Skeletal muscle tissue (tissue), 4 donors: ENCODE results near the gene USF2. TPM values are rescaled to one million over a fixed set of nuclear protein-coding genes. Genes with fewer than 3 reads are reported as not detected.

Source experiments
- H3K27ac ChIP-seq: one replicate; pipeline ENCODE4 v1.7.0; 2013; ENCODE audit warnings: mild to moderate bottlenecking, low read depth, low read length, inconsistent platforms
- H3K27me3 ChIP-seq, 3 donors: one replicate each; pipeline ENCODE4 v1.7.0; 2013; ENCODE audit warnings: low read length in 3 of 3; ENCODE audit not compliant: control insufficient read depth in 3 of 3, insufficient read depth in 3 of 3
- H3K36me3 ChIP-seq, 3 donors: one replicate each; pipeline ENCODE4 v1.7.0; 2013; ENCODE audit warnings: low read length in 3 of 3; ENCODE audit not compliant: control insufficient read depth in 3 of 3, insufficient read depth in 3 of 3
- H3K4me1 ChIP-seq, 3 donors: one replicate each; pipeline ENCODE4 v1.7.0; 2013; ENCODE audit warnings: low read length in 3 of 3, mild to moderate bottlenecking in 3 of 3; ENCODE audit not compliant: control insufficient read depth in 3 of 3, insufficient read depth in 3 of 3
- H3K4me3 ChIP-seq, 3 donors: one replicate each; pipeline ENCODE4 v1.7.0; 2013; ENCODE audit warnings: low read length in 3 of 3
- H3K9ac ChIP-seq, 3 donors: one replicate each; pipeline ENCODE4 v1.7.0; 2013; ENCODE audit warnings: low read length in 3 of 3, mild to moderate bottlenecking in 3 of 3, moderate library complexity in 2 of 3, low read depth in 1 of 3
- H3K9me3 ChIP-seq, 3 donors: one replicate each; pipeline ENCODE4 v1.7.0; 2013; ENCODE audit warnings: low read length in 3 of 3; ENCODE audit not compliant: control insufficient read depth in 3 of 3
- total RNA-seq: library from RNA; depleted of rRNA; stranded (reverse); fragments of >200 nt; gene quantifications from one replicate; pipeline ENCODE4 v1.2.3, GENCODE V29; 2014
- donor health status: Osteomylitis.

Gene USF2
- total RNA-seq, 1 donor from 2014 or later = 24.5 TPM

- Histone ChIP-seq H3K27me3 (no peaks in the 10 kb centered on the region), H3K36me3 (peaks cover 9 to 10% (median 10%) of the 10 kb centered on the region in 3 donors), H3K4me3 (no peak overlapping the region), H3K9me3 (no peaks in the 10 kb centered on the region), H3K27ac (peak overlapping the region; percentile 12), H3K4me1 (peaks cover 43 to 59% (median 43%) of the 10 kb centered on the region in 3 donors), H3K9ac (peak overlapping the region in 1 of 3 donors; percentile 96)
Measured at GRCh38 chr19:35265900-35266519, 2.8 kb upstream of the USF2 start.

GRCh38 chr19:35266520-35267352 is 2.0 kb upstream of the USF2 start:
- H3K27ac ChIP-seq = peak overlapping the region; percentile 91
- H3K27me3 ChIP-seq = no peaks in the 10 kb centered on the region
- peak overlapping the region; percentile 91 to 96 (median 95) for H3K9ac ChIP-seq
- H3K4me1 ChIP-seq = peaks cover 39 to 60% (median 45%) of the 10 kb centered on the region in 3 donors
- H3K36me3 ChIP-seq = peaks cover 17 to 18% (median 17%) of the 10 kb centered on the region in 3 donors
- H3K9me3 ChIP-seq = no peaks in the 10 kb centered on the region
- H3K4me3 ChIP-seq = peak overlapping the region; percentile 85 to 87 (median 86)

GRCh38 chr19:35267353-35267817 is 1.4 kb upstream of the USF2 start:
- peak overlapping the region; percentile 91 to 96 (median 95) for H3K9ac ChIP-seq
- H3K4me3 ChIP-seq = peak overlapping the region; percentile 85 to 87 (median 86)
- H3K27me3 ChIP-seq = no peaks in the 10 kb centered on the region
- H3K36me3 ChIP-seq = peaks cover 23 to 24% (median 24%) of the 10 kb centered on the region in 3 donors
- peak overlapping the region; percentile 91 for H3K27ac ChIP-seq
- H3K9me3 ChIP-seq = no peaks in the 10 kb centered on the region
- peaks cover 32 to 54% (median 40%) of the 10 kb centered on the region in 3 donors for H3K4me1 ChIP-seq

DNA sequence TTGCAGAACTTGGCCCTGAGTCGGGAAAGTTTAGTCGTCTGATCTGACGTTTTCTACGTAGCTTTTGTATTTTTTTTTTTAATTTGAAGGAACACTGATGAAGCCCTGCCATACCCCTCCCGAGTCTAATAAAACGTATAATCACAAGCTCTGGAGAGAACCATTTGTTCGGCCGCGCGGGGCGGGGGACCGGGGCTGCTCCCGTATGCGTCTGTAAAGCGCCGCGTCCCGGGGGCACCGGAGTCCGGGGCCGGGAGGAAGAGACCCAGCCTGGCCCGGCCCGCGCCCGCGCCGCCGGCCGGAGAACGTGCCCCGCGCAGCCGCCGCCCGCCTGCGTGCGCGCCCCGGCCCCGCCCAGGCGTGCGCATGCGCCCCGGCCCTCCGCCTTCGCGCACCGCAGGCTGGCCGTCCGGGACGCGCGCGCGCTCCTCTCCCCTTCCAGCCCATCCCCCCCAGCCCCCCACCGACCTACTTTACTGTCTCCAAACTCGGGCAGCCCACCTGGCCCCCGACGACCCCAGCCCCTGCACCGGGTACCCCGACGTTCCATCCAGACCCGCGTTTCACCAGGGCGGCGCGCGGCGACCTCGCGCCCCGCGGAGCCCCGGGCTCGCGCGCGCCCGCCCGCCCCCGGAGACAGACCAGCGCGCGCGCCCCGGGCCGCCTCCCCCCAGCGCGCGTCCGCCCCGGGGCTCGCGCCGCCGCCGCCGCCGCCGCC is 785 bp upstream of the USF2 start:
- H3K27ac ChIP-seq = peak overlapping the region; percentile 91
- H3K36me3 ChIP-seq = peaks cover 27 to 28% (median 27%) of the 10 kb centered on the region in 3 donors
- H3K9me3 ChIP-seq = no peaks in the 10 kb centered on the region
- peak overlapping the region; percentile 85 to 87 (median 86) for H3K4me3 ChIP-seq
- peak overlapping the region; percentile 91 to 96 (median 95) for H3K9ac ChIP-seq
- peaks cover 29 to 51% (median 37%) of the 10 kb centered on the region in 3 donors for H3K4me1 ChIP-seq
- no peaks in the 10 kb centered on the region for H3K27me3 ChIP-seq

GRCh38 chr19:35269438-35270117 is 816 bp downstream of the USF2 start:
- Histone ChIP-seq H3K9me3 (no peaks in the 10 kb centered on the region), H3K27ac (peak overlapping the region; percentile 52), H3K4me1 (peaks cover 23 to 44% (median 37%) of the 10 kb centered on the region in 3 donors), H3K36me3 (peaks cover 38 to 42% (median 42%) of the 10 kb centered on the region in 3 donors), H3K9ac (peak overlapping the region; percentile 75 to 90 (median 86)), H3K27me3 (no peaks in the 10 kb centered on the region), H3K4me3 (peak overlapping the region; percentile 51 to 84 (median 81))

- H3K4me3 ChIP-seq = peak overlapping the region in 1 of 3 donors; percentile 35
- H3K4me1 ChIP-seq = peaks cover 18 to 36% (median 29%) of the 10 kb centered on the region in 3 donors
- H3K27ac ChIP-seq = peak overlapping the region; percentile 44
- H3K9me3 ChIP-seq = no peaks in the 10 kb centered on the region
- H3K36me3 ChIP-seq = peaks cover 40 to 46% (median 42%) of the 10 kb centered on the region in 3 donors
- H3K9ac ChIP-seq = peak overlapping the region in 2 of 3 donors; percentile 21 to 23
- H3K27me3 ChIP-seq = no peaks in the 10 kb centered on the region
Measured at GRCh38 chr19:35270381-35270811, 1.6 kb downstream of the USF2 start.

DNA sequence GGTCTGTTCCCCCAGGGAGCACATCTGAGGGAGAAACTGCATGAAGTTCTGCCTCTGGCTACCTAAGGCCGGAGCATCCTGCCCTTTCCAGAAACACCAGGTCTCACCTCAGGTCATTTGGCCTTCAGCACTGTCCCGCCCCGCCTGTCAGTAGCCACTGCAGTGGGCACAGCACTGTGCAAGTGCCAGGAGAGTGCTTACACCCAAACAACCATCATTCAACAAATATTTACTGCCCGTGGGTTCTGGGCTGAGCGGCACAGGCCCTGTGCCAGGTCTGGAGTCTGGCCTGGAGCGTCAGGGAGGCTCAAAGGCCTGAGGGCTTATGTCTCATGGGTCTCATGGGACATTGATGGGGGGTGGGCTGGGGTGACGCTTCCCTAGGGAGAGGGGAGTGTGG is 2.8 kb downstream of the USF2 start:
- Histone ChIP-seq H3K27me3 (no peaks in the 10 kb centered on the region), H3K9me3 (no peaks in the 10 kb centered on the region), H3K4me3 (no peak overlapping the region), H3K4me1 (peaks cover 15 to 25% (median 19%) of the 10 kb centered on the region in 3 donors), H3K36me3 (peaks cover 44 to 56% (median 51%) of the 10 kb centered on the region in 3 donors), H3K9ac (peak overlapping the region in 1 of 3 donors; percentile 45), H3K27ac (no peak overlapping the region)

DNA sequence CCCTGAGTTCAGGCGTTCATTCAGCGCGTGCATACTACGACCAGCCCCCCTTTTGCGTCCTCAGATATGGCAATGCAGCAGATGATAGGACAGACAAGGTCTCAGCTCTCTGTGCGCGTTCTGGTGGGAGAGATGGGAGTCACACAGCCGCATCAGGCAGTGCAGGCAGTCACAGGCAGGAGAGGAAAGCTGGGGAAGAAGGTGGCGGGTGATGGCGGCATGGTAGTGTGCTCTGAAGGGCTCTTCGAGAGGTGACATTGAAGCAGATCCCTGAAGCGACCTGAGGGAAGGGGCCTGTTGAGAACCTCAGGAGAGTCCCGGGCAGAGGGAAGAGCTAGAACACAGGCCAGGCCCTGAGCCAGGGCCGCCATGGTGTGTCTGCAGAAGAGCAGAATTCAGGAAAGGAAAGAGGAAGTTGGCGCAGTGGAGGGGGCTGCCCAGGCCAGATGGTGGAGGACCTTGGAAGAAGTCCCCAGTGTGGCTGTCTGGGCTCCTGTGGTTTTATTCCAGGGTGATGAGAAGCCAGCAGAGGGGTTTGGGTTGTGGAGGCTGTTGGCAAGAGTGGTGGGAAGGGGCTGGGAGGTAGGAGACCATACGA is 3.5 kb downstream of the USF2 start:
- H3K36me3 ChIP-seq = peaks cover 51 to 62% (median 58%) of the 10 kb centered on the region in 3 donors
- H3K27ac ChIP-seq = no peak overlapping the region
- peak overlapping the region in 1 of 3 donors; percentile 9 for H3K9ac ChIP-seq

More for the DNA sequence above, 3.5 kb downstream of the USF2 start:
- Histone ChIP-seq H3K4me1 (peaks cover 10 to 18% (median 14%) of the 10 kb centered on the region in 3 donors), H3K27me3 (no peaks in the 10 kb centered on the region), H3K9me3 (no peaks in the 10 kb centered on the region), H3K4me3 (no peak overlapping the region)
